ENCODE results near the gene COPZ1.
"Not testable (repeated sequence)": the region's sequence is repeated elsewhere in the genome, so short reads cannot be mapped to it uniquely, and the experiment has no call there.

COPZ1 gene

DNA sequence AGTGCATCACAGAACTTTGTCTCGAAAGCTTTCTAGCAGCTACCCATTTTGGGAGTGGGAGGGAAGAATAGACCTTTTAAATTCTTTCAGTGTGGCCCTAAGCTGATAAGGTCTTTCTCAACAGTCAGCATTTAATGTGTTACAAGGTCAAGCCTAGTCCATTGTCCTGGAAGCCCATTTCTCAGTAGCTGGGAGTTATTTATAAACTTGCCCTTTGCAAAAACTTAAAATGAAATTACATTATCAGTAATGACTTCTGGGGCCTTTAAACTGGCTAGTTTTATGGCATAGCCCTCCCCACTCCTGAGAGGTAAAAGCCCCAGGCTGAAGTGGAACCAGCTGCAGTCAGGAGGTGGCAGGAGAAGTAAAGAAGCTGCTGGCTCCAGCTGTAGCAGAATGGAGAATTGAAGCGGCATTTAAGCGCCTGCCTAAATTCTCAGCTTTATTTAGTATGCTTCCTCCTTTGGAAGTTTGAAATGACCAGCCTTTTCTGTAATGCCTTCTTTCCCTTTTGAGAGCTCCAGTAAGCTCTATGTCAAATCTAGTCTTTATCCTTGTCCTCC is 12.4 kb downstream of the COPZ1 start:
- DNase-seq: no peak

DNA sequence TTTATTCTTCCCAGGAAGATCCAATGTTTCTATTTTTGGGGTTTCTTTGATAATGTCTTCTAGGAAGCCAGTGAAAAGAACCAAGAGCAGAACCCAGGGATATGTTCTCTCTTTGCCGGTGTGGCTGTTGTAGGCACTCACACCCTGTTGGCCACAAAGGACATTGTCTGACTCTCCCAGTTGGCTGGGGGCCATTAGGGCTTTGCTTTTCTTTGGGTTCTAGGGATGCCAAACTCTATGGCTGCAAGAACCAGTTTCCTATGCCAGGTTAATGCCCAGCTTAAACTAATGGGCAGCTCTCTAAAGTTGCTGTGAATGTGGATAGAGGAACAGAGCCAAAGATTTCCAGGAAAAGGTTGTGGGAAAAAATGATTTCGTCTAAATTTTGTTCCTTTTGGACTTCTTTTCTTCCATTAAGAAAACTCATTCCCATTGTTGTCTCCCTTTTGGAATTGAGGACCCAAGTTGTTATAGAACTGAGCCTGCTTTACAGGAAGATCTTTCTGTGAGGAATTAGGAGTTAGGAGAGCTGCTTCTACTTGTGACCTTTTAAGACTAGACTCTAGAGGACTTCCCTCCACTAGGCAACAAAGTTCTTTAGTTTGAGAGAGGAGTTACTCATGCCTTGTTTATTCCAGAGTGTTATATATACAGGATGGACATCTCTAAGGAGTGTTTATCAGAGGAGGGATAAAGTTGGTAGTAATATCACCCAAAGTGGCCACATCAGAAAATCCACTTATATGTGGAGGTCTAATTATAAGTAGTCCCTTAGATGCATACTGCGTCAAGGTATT is 13.1 kb downstream of the COPZ1 start:
- DNase-seq: no peak

GRCh38 chr12:54338698-54339296 is 13.9 kb downstream of the COPZ1 start:
- no peak for DNase-seq

DNA sequence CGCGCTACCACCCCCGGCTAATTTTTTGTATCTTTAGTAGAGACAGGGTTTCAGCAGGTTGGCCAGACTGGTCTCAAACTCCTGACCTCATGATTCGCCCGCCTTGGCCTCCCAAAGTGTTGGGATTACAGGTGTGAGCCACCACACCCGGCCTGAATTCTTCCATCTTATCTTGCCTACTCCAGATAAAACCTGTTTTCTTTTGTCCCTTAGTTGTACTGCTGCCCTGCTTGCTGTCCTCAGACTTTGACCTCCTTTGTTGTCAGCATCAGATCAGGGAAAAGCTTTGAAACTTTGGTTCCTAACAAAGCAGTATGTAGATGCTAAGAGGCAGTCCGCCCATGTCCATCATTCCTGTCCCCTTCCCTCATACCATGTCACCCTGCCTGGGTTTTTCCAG is 15.9 kb downstream of the COPZ1 start:
- no peak for DNase-seq

- DNase-seq: no peak
Observed at GRCh38 chr12:54341378-54342300, 16.7 kb downstream of the COPZ1 start.

GRCh38 chr12:54349036-54349435 is 24.1 kb downstream of the COPZ1 start:
- DNase-seq: no peak

- DNase-seq: no peak
Observed at GRCh38 chr12:54349679-54350078, 24.7 kb downstream of the COPZ1 start.

GRCh38 chr12:54350743-54351142 is 25.8 kb downstream of the COPZ1 start:
- no peak for DNase-seq

DNA sequence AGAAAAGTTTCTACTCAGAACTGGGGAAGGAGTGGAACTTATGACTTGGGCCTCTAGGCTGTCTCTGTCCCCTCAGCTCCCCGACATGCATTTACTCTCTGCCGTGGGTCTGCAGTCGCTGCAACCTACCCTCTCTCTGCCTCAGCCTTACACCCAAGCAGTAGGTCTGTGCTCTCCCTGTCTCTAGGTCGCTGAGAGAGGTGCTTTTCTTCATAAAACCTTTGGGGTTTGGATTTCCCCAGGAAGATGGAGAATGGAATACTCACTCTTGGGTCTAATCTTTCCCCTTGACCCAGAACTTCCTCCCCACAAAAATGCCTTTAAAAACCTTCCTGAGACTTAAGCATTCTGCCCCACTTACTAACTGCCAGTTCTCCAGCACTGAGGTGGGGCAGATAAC is 26.4 kb downstream of the COPZ1 start:
- no peak for DNase-seq

GRCh38 chr12:54352022-54352531 is 27.1 kb downstream of the COPZ1 start:
- no peak for DNase-seq

DNA sequence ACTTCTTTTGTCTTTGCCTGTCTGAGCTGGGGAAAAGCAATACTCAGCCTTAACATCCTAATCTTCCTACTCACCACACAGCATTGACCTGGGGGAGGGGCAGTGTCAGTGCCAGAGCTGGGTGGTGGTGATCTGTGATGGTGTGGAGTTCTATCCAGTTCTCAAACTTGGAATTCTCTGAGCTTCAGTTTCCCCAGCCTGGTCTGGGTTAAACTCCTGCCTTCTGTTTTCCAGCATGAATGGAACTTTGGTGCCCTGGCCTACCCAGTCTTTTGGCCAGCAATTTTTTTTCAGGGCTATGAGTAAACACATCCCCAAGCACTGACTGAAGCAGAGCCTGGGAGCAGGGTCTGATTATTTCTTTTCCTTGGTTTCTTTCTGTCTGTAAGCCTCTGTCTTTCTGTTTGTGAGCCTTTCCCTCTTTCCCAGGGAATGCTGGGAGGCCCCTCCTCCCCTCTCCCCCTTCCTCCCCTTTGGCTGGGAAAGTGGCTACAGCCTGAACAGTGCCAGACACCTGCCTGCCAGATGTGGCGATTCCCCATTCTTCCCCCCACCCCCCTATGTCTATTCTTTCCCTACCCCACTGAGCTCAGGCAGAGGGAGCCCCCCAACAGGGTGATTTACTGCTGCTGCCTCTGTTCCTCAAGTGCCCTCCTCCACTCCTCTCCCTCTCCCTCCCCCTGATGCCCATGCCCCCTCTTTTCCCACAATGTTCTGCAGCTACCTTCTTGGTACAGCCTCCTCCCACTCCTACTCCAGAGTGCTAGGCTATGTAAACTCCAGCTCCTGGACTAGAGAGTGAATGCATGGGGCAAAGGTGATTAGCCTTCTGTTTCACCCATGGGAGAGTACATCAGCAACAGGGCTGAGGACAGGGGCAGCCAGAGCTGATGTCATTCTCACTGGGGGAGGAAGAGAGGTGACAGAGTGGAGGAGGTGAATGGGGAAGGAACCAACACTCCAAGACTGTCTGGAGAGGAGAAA is 28.3 kb downstream of the COPZ1 start:
- no peak for DNase-seq

- DNase-seq: not testable (repeated sequence)
Observed at GRCh38 chr12:54354271-54354670, 29.3 kb downstream of the COPZ1 start.

GRCh38 chr12:54355104-54355815 is 30.3 kb downstream of the COPZ1 start:
- no peak for DNase-seq

- DNase-seq: no peak
Observed at GRCh38 chr12:54356228-54356627, 31.3 kb downstream of the COPZ1 start.

GRCh38 chr12:54356951-54357356 is 32.0 kb downstream of the COPZ1 start:
- no peak for DNase-seq

DNA sequence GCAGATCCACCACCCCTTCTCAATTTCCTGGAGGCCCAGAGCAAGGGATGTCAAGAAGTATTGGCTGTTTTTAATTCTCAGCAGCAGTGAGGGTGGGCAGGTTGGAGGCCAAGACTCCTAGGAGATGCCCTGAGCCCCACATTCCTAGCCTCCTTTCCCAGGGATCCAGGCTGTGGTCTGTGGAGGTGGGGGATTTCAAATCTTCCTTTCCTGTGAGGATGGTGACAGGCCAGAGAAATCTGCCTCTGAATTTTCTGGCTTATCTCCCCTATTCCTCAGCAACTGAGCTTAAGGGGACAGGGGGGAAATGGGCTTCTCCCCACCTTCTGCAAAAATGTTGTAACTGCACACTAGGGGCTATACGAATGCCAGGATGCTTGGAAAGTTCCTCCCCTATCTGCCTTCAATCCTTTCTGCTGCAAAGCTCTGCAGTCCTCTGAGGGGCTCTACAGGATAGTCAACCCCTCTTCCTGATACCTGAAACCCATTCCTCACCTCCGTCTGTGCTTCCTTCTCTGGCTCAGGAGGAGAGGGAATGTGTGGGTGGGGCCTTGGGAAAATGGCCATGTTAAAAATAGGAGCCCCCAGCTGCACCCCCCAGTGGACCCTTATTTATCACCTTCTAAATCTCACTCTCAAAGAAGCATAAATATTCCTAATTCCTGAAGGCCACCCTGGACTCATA is 32.7 kb downstream of the COPZ1 start:
- no peak for DNase-seq

DNA sequence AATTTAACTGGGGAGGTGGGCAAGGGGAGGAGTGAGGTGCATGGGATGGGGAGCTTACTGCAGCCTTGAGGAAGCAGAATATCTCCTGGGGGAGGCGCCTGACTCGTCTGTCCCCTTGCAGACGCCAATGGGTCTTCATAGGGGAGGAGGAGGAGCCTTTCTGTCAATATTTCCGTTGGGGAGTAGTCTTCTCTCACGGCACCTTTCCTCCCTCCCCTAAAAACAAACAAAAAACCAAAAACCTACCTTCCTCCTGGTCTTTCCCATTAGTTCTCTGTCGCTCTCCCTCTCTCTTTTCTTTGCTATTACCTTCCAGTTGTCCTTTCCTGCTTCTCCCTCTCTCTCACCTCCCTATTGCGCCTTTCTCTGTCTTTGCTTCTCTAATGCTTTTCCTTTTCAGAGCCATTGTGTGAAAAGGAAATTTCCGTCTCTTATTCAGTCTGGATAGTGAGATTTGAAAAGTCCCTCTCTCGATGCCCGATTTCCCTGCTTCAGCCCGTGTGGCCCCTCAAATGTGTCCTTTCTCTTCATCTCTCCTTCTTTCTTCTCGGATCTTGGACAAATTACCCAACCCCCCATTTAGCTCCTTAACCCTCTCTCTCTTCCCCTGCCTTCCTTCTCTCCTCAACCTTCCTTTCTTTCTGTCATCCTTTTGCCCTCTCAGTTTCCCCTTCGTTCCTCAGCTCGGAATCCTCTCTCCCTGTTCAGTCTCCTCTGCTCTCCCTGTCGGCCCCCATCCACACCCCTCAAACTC is 33.4 kb downstream of the COPZ1 start:
- no peak for DNase-seq

- peak; percentile 100 for DNase-seq
Observed at GRCh38 chr12:54358945-54359761, 34.2 kb downstream of the COPZ1 start.
